HepG2 (cell line): ENCODE results near the gene MAP2K5. TPM values are rescaled to one million over a fixed set of nuclear protein-coding genes. Genes with fewer than 3 reads are reported as not detected.

Experiments
- AHR ChIP-seq: IDR thresholded peaks from 2 replicates; pipeline ENCODE4 v1.6.1; 2018; ENCODE audit warnings: missing genetic modification reagents, missing compliant biosample characterization
- BRD4 ChIP-seq: sonication (generic); formaldehyde crosslinking; IDR thresholded peaks from 2 replicates; pipeline ENCODE4 v1.4.0; 2020; ENCODE audit warnings: missing genetic modification reagents
- KAT2B ChIP-seq: fragments of 150-350 bp; IDR thresholded peaks from 2 replicates; pipeline ENCODE4 v1.6.1; 2014; ENCODE audit warnings: low read depth, low read length, borderline replicate concordance
- NBN ChIP-seq: fragments of 450-650 bp; conservative IDR thresholded peaks from 2 replicates; pipeline ENCODE4 v1.6.1; 2017
- RARA ChIP-seq: IDR thresholded peaks from 2 replicates; pipeline ENCODE4 v1.6.1; 2016; ENCODE audit warnings: missing genetic modification reagents, missing compliant biosample characterization
- RBAK ChIP-seq: sonication (generic); formaldehyde crosslinking; IDR thresholded peaks from 2 replicates; pipeline ENCODE4 v1.5.1; 2020; ENCODE audit warnings: mild to moderate bottlenecking, missing genetic modification reagents
- SOX5 ChIP-seq: IDR thresholded peaks from 2 replicates; pipeline ENCODE4 v1.6.1; 2016; ENCODE audit warnings: borderline replicate concordance
- SRSF1 ChIP-seq: fragments of 200-400 bp; formaldehyde crosslinking; optimal IDR thresholded peaks from 2 replicates; pipeline ENCODE3; 2017; ENCODE audit warnings: mild to moderate bottlenecking, low read depth, low read length, moderate library complexity
- TAF1 ChIP-seq: sonication (generic); formaldehyde crosslinking; IDR thresholded peaks from 2 replicates; pipeline ENCODE4 v1.4.0; 2020; ENCODE audit warnings: missing genetic modification reagents
- THYN1 ChIP-seq: sonication (generic); formaldehyde crosslinking; IDR thresholded peaks from 2 replicates; pipeline ENCODE4 v1.8.1; 2023; ENCODE audit warnings: low read depth, mild to moderate bottlenecking, moderate library complexity, missing genetic modification reagents, borderline replicate concordance
- ZFP62 ChIP-seq: sonication (generic); formaldehyde crosslinking; IDR thresholded peaks from 2 replicates; pipeline ENCODE4 v1.4.0; 2020; ENCODE audit warnings: missing genetic modification reagents
- ZKSCAN1 ChIP-seq: fragments of 150-350 bp; IDR thresholded peaks from 2 replicates; pipeline ENCODE4 v1.6.1; 2014; ENCODE audit warnings: low read length
- ZNF225 ChIP-seq: sonication (generic); formaldehyde crosslinking; IDR thresholded peaks from 2 replicates; pipeline ENCODE4 v1.4.0; 2020; ENCODE audit warnings: mild to moderate bottlenecking, missing genetic modification reagents
- ZNF24 ChIP-seq: fragments of 450-650 bp; IDR thresholded peaks from 2 replicates; pipeline ENCODE4 v1.6.1; 2017; ENCODE audit warnings: antibody characterized with exemption, mild to moderate bottlenecking
- ZNF260 ChIP-seq: sonication (generic); formaldehyde crosslinking; IDR thresholded peaks from 2 replicates; pipeline ENCODE4 v1.4.0; 2020; ENCODE audit warnings: missing genetic modification reagents, low read depth, mild to moderate bottlenecking, borderline replicate concordance
- ZNF446 ChIP-seq: sonication (generic); formaldehyde crosslinking; IDR thresholded peaks from 2 replicates; pipeline ENCODE4 v1.5.0; 2020; ENCODE audit warnings: mild to moderate bottlenecking, missing genetic modification reagents
- ZNF546 ChIP-seq: sonication (generic); formaldehyde crosslinking; conservative IDR thresholded peaks from 2 replicates; pipeline ENCODE4 v1.8.1; 2023; ENCODE audit warnings: mild to moderate bottlenecking, missing genetic modification reagents
- ZNF660 ChIP-seq: sonication (generic); formaldehyde crosslinking; IDR thresholded peaks from 2 replicates; pipeline ENCODE4 v1.5.1; 2020; ENCODE audit warnings: mild to moderate bottlenecking, low read depth, missing genetic modification reagents, borderline replicate concordance
- polyA plus RNA-seq, 8 experiments: library from polyadenylated mRNA; depleted of rRNA in 3 of 8; stranded (reverse) in 7 of 8; unstranded in 1 of 8; fragments of >200 nt; fragmentation: Illumina TruSeq in 4 of 8; extraction: Trizol in 4 of 8; gene quantifications; 2 replicates each; pipeline versions ENCODE4 v1.2.1 to v1.2.3, GENCODE V29; 2011 to 2016; ENCODE audit warnings: low read depth in 4 of 8, missing spikeins in 1 of 8, mixed read lengths in 1 of 8; ENCODE audit not compliant: insufficient read depth in 1 of 8
- total RNA-seq, 5 experiments: library from RNA; depleted of rRNA; stranded (reverse); fragments of >200 nt; fragmentation: Illumina TruSeq; extraction: Trizol; gene quantifications; 2 replicates each; pipeline ENCODE4 v1.2.3, GENCODE V29; 2016; ENCODE audit warnings: low read depth in 1 of 5
- TF ChIP-seq, protein P1 (sequence below): sonication (generic); formaldehyde crosslinking; IDR thresholded peaks from 2 replicates; pipeline ENCODE4 v1.8.0; 2022; ENCODE audit warnings: missing genetic modification reagents, mild to moderate bottlenecking, moderate library complexity, borderline replicate concordance
- TF ChIP-seq, protein P2 (sequence below): sonication (generic); formaldehyde crosslinking; IDR thresholded peaks from 2 replicates; pipeline ENCODE4 v1.5.0; 2020; ENCODE audit warnings: missing genetic modification reagents
- TF ChIP-seq, protein P3 (sequence below): sonication (generic); formaldehyde crosslinking; IDR thresholded peaks from 2 replicates; pipeline ENCODE4 v1.9.0; 2021; ENCODE audit warnings: missing genetic modification reagents, mild to moderate bottlenecking, borderline replicate concordance
- TF ChIP-seq, protein P4 (sequence below): sonication (generic); formaldehyde crosslinking; IDR thresholded peaks from 2 replicates; pipeline ENCODE4 v1.4.0; 2020; ENCODE audit warnings: missing genetic modification reagents, mild to moderate bottlenecking, borderline replicate concordance

Gene MAP2K5
- total and polyA plus RNA-seq, 2 of the 13 experiments (the other 11 are each of a cell fraction or from before 2014, with no cell fraction given), result 4.0 to 4.3 TPM

DNA sequence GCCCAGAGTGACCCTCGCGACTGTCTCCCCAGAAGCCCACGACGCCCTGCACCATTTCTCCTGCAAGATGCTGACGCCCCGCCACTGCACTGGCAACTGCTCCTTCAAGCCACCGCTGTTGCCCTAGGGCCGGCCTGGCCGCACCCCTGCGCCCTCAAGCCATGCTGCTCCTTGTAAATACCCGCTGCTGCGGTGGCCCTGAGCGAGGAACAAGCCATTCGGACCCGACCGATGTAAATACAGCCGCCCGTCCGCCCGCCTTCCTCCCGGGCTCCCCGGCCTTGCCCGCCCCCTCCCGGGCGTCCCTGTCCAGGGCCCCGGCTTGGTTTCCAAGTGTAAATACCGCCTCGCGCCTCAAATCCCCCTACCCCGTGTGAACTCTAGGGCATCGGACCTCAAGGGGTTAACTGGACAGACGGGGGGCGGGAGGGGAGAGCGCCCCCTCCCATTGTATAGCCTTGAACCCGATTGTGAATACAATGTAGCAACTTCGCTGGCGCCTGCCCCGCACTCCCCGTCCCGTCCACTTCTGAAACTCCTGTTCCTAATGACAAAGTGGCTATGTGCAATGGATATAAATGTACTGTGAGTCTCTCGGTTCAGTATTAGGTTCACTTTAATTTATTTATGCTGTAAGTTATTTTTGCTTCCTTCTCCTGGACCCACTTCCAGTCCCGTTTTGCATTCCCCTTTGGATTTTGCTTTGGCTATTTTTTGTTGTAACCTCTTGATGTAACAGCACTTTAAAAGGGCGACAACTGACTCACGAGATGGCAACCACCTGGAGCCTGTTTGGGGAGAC, 291.4 kb downstream of the MAP2K5 start (continued):
- TF ChIP-seq AHR (CRISPR knock-in tag) (no peak), ZNF660 (CRISPR knock-in tag) (no peak), THYN1 (CRISPR knock-in tag) (no peak), RBAK (CRISPR knock-in tag) (no peak), ZKSCAN1 (no peak), ZNF24 (no peak), KAT2B (no peak), ZNF260 (CRISPR knock-in tag) (no peak), SRSF1 (no peak), TAF1 (CRISPR knock-in tag) (no peak), NBN (no peak), ZNF225 (CRISPR knock-in tag) (no peak), SOX5 (CRISPR knock-in tag) (no peak; the same call in 1 of the 2 replicates), BRD4 (no peak), RARA (CRISPR knock-in tag) (no peak), ZNF446 (CRISPR knock-in tag) (no peak), ZFP62 (CRISPR knock-in tag) (no peak), ZNF546 (no peak)
- TF ChIP-seq, protein P1, sequence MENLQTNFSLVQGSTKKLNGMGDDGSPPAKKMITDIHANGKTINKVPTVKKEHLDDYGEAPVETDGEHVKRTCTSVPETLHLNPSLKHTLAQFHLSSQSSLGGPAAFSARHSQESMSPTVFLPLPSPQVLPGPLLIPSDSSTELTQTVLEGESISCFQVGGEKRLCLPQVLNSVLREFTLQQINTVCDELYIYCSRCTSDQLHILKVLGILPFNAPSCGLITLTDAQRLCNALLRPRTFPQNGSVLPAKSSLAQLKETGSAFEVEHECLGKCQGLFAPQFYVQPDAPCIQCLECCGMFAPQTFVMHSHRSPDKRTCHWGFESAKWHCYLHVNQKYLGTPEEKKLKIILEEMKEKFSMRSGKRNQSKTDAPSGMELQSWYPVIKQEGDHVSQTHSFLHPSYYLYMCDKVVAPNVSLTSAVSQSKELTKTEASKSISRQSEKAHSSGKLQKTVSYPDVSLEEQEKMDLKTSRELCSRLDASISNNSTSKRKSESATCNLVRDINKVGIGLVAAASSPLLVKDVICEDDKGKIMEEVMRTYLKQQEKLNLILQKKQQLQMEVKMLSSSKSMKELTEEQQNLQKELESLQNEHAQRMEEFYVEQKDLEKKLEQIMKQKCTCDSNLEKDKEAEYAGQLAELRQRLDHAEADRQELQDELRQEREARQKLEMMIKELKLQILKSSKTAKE (CRISPR knock-in tag), result no peak
- TF ChIP-seq, protein P2, sequence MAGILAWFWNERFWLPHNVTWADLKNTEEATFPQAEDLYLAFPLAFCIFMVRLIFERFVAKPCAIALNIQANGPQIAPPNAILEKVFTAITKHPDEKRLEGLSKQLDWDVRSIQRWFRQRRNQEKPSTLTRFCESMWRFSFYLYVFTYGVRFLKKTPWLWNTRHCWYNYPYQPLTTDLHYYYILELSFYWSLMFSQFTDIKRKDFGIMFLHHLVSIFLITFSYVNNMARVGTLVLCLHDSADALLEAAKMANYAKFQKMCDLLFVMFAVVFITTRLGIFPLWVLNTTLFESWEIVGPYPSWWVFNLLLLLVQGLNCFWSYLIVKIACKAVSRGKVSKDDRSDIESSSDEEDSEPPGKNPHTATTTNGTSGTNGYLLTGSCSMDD (CRISPR knock-in tag), result no peak
- TF ChIP-seq, protein P3, sequence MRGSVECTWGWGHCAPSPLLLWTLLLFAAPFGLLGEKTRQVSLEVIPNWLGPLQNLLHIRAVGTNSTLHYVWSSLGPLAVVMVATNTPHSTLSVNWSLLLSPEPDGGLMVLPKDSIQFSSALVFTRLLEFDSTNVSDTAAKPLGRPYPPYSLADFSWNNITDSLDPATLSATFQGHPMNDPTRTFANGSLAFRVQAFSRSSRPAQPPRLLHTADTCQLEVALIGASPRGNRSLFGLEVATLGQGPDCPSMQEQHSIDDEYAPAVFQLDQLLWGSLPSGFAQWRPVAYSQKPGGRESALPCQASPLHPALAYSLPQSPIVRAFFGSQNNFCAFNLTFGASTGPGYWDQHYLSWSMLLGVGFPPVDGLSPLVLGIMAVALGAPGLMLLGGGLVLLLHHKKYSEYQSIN (CRISPR knock-in tag), result no peak
- TF ChIP-seq, protein P4, sequence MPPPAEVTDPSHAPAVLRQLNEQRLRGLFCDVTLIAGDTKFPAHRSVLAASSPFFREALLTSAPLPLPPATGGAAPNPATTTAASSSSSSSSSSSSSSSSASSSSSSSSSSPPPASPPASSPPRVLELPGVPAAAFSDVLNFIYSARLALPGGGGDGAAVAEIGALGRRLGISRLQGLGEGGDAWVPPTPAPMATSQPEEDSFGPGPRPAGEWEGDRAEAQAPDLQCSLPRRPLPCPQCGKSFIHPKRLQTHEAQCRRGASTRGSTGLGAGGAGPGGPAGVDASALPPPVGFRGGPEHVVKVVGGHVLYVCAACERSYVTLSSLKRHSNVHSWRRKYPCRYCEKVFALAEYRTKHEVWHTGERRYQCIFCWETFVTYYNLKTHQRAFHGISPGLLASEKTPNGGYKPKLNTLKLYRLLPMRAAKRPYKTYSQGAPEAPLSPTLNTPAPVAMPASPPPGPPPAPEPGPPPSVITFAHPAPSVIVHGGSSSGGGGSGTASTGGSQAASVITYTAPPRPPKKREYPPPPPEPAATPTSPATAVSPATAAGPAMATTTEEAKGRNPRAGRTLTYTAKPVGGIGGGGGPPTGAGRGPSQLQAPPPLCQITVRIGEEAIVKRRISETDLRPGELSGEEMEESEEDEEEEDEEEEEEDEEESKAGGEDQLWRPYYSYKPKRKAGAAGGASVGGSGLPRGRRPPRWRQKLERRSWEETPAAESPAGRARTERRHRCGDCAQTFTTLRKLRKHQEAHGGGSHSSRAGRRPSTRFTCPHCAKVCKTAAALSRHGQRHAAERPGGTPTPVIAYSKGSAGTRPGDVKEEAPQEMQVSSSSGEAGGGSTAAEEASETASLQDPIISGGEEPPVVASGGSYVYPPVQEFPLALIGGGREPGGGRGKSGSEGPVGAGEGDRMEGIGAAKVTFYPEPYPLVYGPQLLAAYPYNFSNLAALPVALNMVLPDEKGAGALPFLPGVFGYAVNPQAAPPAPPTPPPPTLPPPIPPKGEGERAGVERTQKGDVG (CRISPR knock-in tag), result no peak
